ENCODE measurements around the gene ABCG4. TPM values are rescaled to one million over a fixed set of nuclear protein-coding genes. Genes with fewer than 3 reads are reported as not detected.

ABCG4 gene
- polyA plus RNA-seq, 1 donor from 2014 or later, result 1.5 TPM

GRCh38 chr11:119173453-119173852, 24.6 kb downstream of the ABCG4 start:
- Histone ChIP-seq H2AFZ (ENCODE audit: low read depth, low read length) (no peak overlapping the region), H3K27me3 (ENCODE audit: insufficient read depth, low read depth, low read length) (peaks cover 10% of the 10 kb centered on the region), H3K4me3 (ENCODE audit: low read length) (no peak overlapping the region), H3F3A (ENCODE audit: insufficient read depth, low read length, poor library complexity, severe bottlenecking) (no peaks in the 10 kb centered on the region), H3K9me2 (ENCODE audit: insufficient read depth, low read length) (no peaks in the 10 kb centered on the region), H3K9me3 (ENCODE audit: low read length) (no peaks in the 10 kb centered on the region), H3K27ac (ENCODE audit: low read length) (no peak overlapping the region), H4K20me1 (ENCODE audit: insufficient read depth) (no peaks in the 10 kb centered on the region), H3K79me2 (replicated peaks; ENCODE audit: insufficient read depth, low read length) (no peaks in the 10 kb centered on the region), H3K4me2 (ENCODE audit: low read length) (no peak overlapping the region), H3K9ac (ENCODE audit: low read length) (no peak overlapping the region), H3K36me3 (ENCODE audit: insufficient read depth, low read length) (no peaks in the 10 kb centered on the region)
- TF ChIP-seq TAF1 (IDR thresholded peaks at IDR 0.05; ENCODE audit: low read depth) (no peak), REST (IDR thresholded peaks at IDR 0.05; ENCODE audit: borderline replicate concordance) (no peak), CTCF (IDR thresholded peaks at IDR 0.05; ENCODE audit: poor library complexity, severe bottlenecking) (no peak), SMC3 (conservative IDR thresholded peaks at IDR 0.05; ENCODE audit: poor library complexity) (no peak), EP300 (conservative IDR thresholded peaks at IDR 0.05; ENCODE audit: poor library complexity, severe bottlenecking) (no peak), MXI1 (conservative IDR thresholded peaks at IDR 0.05; ENCODE audit: poor library complexity, severe bottlenecking) (no peak), POLR2AphosphoS5 (IDR thresholded peaks at IDR 0.05) (no peak), EZH2 (IDR thresholded peaks at IDR 0.05; ENCODE audit: borderline replicate concordance, insufficient read depth, low read length, poor library complexity, severe bottlenecking) (no peak), RAD21 (conservative IDR thresholded peaks at IDR 0.05) (no peak)

- no peak for TF ChIP-seq TAF1 (IDR thresholded peaks at IDR 0.05; ENCODE audit: low read depth)
- TF ChIP-seq SMC3 (conservative IDR thresholded peaks at IDR 0.05; ENCODE audit: poor library complexity), result no peak
- no peak for TF ChIP-seq POLR2AphosphoS5 (IDR thresholded peaks at IDR 0.05)
- no peak for TF ChIP-seq CTCF (IDR thresholded peaks at IDR 0.05; ENCODE audit: poor library complexity, severe bottlenecking)
- TF ChIP-seq EZH2 (IDR thresholded peaks at IDR 0.05; ENCODE audit: borderline replicate concordance, insufficient read depth, low read length, poor library complexity, severe bottlenecking), result no peak
- no peak for TF ChIP-seq MXI1 (conservative IDR thresholded peaks at IDR 0.05; ENCODE audit: poor library complexity, severe bottlenecking)
- Histone ChIP-seq H3K9ac (ENCODE audit: low read length) (no peak overlapping the region), H3K27ac (ENCODE audit: low read length) (no peak overlapping the region)
Observed at GRCh38 chr11:119175493-119176077, 26.7 kb downstream of the ABCG4 start.

More at GRCh38 chr11:119175493-119176077, 26.7 kb downstream of the ABCG4 start:
- H3K9me3 ChIP-seq (ENCODE audit: low read length), result no peaks in the 10 kb centered on the region
- H3K4me2 ChIP-seq (ENCODE audit: low read length), result no peak overlapping the region
- no peaks in the 10 kb centered on the region for H3F3A ChIP-seq (ENCODE audit: insufficient read depth, low read length, poor library complexity, severe bottlenecking)
- H3K4me3 ChIP-seq (ENCODE audit: low read length), result no peak overlapping the region
- H3K27me3 ChIP-seq (ENCODE audit: insufficient read depth, low read depth, low read length), result no peaks in the 10 kb centered on the region
- H2AFZ ChIP-seq (ENCODE audit: low read depth, low read length), result no peak overlapping the region
- no peaks in the 10 kb centered on the region for H3K79me2 ChIP-seq (replicated peaks; ENCODE audit: insufficient read depth, low read length)
- H3K9me2 ChIP-seq (ENCODE audit: insufficient read depth, low read length), result no peaks in the 10 kb centered on the region
- H3K36me3 ChIP-seq (ENCODE audit: insufficient read depth, low read length), result no peaks in the 10 kb centered on the region
- H4K20me1 ChIP-seq (ENCODE audit: insufficient read depth), result no peaks in the 10 kb centered on the region

All from neural cell (in vitro differentiated cells).